Chondrocyte (in vitro differentiated cells): ENCODE data around the gene SLC27A4. TPM values are rescaled to one million over a fixed set of nuclear protein-coding genes. Genes with fewer than 3 reads are reported as not detected.
A peak's percentile ranks its signal among the peaks of the same experiment; 100 is the strongest.

Source experiments
- DNase-seq: peaks from one replicate; pipeline ENCODE4 v3.0.0; 2021; ENCODE audit warnings: mixed read lengths, low spot score
- H3K27ac Mint-ChIP-seq: one replicate; pipeline ENCODE4 v1.8.0; 2021; ENCODE audit warnings: mild to moderate bottlenecking, moderate library complexity, mixed read lengths; ENCODE audit not compliant: unreplicated experiment
- H3K27me3 Mint-ChIP-seq: 2 replicates; pipeline ENCODE4 v1.8.0; 2021; ENCODE audit warnings: low read depth, mixed read lengths
- H3K36me3 Mint-ChIP-seq: 2 replicates; pipeline ENCODE4 v1.8.0; 2021; ENCODE audit warnings: low read depth, mixed read lengths
- H3K4me1 Mint-ChIP-seq: 2 replicates; pipeline ENCODE4 v1.8.0; 2021; ENCODE audit warnings: low read depth, mild to moderate bottlenecking, mixed read lengths
- H3K4me3 Mint-ChIP-seq: one replicate; pipeline ENCODE4 v1.8.0; 2021; ENCODE audit warnings: mild to moderate bottlenecking, moderate library complexity, mixed read lengths; ENCODE audit not compliant: unreplicated experiment
- H3K9me3 Mint-ChIP-seq: 2 replicates; pipeline ENCODE4 v1.8.0; 2021; ENCODE audit warnings: low read depth, mixed read lengths
- total RNA-seq: library from RNA; stranded (reverse); gene quantifications from 3 replicates; pipeline ENCODE4 v1.2.1, GENCODE V29; 2021
- TF ChIP-seq, protein P1 (sequence below): fragments of 200-600 bp; sonication (generic); IDR thresholded peaks from 2 replicates; pipeline ENCODE4 v1.5.0; 2021; ENCODE audit warnings: antibody characterized with exemption, mild to moderate bottlenecking, moderate library complexity

The SLC27A4 gene
- total RNA-seq, 1 donor from 2014 or later = 42.1 TPM

DNA sequence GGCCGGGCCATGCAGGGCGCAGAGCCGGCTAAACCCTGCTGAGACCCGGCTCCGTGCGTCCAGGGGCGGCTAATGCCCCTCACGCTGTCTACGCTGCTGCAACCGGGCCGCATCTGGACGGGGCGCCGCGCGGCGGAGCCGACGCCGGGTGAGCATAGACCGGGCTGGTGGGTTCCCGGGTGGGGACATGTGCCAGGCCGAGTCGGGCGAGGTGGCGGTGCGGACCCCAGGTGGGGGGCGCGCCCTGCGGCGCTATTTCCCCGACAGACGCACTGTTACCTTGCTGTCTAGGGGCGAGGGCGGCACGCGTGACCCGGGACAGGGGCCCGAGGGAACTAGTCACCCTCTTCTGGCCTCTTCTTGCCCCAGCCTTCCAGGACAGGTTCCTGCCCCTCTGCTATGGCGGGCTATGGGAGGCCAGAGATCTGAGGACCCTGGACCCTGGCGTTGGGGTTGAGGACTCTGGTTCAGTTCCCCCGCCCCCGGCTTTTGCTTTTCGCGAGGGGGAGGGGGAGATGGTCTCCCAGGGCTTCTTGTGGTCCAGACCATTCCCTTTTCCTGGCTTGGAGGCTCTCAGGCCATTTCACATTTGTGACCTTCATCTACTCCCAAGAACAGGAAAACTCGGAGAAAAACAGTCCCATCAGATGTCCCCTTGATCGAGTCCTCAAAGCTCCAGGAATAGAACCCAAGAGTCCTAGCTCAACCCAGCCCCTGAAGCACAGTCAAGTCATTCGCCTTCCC, 536 bp downstream of the SLC27A4 start:
- Mint-ChIP-seq H3K9me3 (no peaks in the 10 kb centered on the region), H3K4me3 (peak overlapping the region; percentile 85), H3K27ac (peak overlapping the region; percentile 87), H3K36me3 (peaks cover 12% of the 10 kb centered on the region), H3K27me3 (no peaks in the 10 kb centered on the region), H3K4me1 (peaks cover 10% of the 10 kb centered on the region)
- TF ChIP-seq, protein P1, sequence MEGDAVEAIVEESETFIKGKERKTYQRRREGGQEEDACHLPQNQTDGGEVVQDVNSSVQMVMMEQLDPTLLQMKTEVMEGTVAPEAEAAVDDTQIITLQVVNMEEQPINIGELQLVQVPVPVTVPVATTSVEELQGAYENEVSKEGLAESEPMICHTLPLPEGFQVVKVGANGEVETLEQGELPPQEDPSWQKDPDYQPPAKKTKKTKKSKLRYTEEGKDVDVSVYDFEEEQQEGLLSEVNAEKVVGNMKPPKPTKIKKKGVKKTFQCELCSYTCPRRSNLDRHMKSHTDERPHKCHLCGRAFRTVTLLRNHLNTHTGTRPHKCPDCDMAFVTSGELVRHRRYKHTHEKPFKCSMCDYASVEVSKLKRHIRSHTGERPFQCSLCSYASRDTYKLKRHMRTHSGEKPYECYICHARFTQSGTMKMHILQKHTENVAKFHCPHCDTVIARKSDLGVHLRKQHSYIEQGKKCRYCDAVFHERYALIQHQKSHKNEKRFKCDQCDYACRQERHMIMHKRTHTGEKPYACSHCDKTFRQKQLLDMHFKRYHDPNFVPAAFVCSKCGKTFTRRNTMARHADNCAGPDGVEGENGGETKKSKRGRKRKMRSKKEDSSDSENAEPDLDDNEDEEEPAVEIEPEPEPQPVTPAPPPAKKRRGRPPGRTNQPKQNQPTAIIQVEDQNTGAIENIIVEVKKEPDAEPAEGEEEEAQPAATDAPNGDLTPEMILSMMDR = no peak
- DNase-seq = no peak

DNA sequence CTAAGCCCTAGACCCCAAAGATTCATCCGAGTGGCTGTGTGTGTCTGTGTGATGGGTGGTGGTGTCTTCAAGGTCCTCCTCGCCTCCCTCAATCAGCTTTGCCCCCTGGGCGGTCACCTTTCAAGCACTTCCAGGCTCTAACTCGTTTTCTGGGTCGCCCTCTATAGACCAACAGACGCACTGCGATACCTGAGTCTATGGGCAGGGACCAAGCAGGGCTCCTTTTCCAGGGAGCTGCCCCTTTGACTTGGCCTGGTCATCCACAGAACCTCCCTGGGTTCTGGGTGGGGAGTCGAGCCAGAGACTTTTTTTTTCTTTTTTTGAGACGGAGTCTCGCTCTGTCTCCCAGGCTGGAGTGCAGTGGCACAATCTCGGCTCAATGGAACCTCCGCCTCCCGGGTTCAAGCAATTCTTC, 1.1 kb downstream of the SLC27A4 start:
- Mint-ChIP-seq H3K4me3 (peak overlapping the region; percentile 85), H3K27ac (peak overlapping the region; percentile 87), H3K4me1 (peaks cover 10% of the 10 kb centered on the region), H3K9me3 (no peaks in the 10 kb centered on the region), H3K36me3 (peaks cover 12% of the 10 kb centered on the region), H3K27me3 (no peaks in the 10 kb centered on the region)
- TF ChIP-seq, protein P1 = peak; percentile 80
- DNase-seq = no peak

DNA sequence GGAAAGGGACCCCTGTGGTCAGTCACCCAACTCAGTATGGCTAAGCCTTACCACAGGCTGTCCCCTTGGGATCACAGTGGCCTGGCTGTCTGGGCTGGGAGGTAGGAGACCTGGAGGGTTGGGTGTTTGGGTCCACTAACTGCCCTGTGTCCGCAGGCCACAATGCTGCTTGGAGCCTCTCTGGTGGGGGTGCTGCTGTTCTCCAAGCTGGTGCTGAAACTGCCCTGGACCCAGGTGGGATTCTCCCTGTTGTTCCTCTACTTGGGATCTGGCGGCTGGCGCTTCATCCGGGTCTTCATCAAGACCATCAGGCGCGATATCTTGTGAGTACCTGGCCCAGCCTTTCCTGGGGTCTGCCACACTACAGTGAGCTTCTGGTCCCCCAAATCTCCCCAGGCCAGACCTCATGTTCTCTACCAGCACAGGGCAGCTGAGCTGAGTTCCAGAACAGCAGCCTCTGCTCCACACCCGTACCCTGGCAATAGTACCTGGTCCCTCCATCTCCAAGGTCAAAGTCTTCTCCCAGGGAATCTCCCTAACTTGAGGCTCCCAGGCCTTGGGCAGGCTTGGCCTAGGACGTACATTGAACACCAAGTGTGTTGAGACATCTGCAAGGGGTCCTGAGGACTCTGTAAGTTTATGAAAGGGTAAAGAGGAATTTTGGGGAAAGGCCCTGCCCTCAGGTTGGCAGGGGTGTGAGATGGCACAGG, 2.8 kb downstream of the SLC27A4 start:
- H3K36me3 Mint-ChIP-seq = peaks cover 15% of the 10 kb centered on the region
- H3K27me3 Mint-ChIP-seq = no peaks in the 10 kb centered on the region
- H3K9me3 Mint-ChIP-seq = no peaks in the 10 kb centered on the region
- no peak overlapping the region for H3K4me3 Mint-ChIP-seq
- H3K27ac Mint-ChIP-seq = no peak overlapping the region
- TF ChIP-seq, protein P1 = no peak
- no peak for DNase-seq
- peaks cover 10% of the 10 kb centered on the region for H3K4me1 Mint-ChIP-seq

DNA sequence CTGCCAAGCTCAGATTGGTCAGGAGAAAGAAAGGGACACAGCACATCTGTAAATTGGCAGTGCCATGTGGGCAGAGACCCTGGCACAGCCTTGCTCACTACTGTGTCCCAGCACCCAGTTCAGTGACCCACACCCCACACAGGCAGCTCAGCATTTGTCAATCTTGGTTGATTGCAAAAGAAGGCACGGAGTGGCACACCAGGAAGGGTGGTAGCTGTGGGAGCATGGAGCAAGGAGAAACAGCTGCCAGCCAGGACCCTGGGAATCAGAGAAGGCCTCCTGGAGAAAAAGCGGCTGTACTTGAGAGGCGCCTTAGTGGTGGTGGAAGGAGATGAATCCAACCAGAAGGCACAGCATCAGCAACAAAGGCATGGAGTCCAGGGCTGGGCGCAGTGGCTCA, 3.5 kb downstream of the SLC27A4 start:
- Mint-ChIP-seq H3K27me3 (no peaks in the 10 kb centered on the region), H3K9me3 (no peaks in the 10 kb centered on the region), H3K27ac (no peak overlapping the region), H3K36me3 (peaks cover 17% of the 10 kb centered on the region), H3K4me3 (no peak overlapping the region), H3K4me1 (peaks cover 10% of the 10 kb centered on the region)
- DNase-seq = no peak
- TF ChIP-seq, protein P1 = no peak

DNA sequence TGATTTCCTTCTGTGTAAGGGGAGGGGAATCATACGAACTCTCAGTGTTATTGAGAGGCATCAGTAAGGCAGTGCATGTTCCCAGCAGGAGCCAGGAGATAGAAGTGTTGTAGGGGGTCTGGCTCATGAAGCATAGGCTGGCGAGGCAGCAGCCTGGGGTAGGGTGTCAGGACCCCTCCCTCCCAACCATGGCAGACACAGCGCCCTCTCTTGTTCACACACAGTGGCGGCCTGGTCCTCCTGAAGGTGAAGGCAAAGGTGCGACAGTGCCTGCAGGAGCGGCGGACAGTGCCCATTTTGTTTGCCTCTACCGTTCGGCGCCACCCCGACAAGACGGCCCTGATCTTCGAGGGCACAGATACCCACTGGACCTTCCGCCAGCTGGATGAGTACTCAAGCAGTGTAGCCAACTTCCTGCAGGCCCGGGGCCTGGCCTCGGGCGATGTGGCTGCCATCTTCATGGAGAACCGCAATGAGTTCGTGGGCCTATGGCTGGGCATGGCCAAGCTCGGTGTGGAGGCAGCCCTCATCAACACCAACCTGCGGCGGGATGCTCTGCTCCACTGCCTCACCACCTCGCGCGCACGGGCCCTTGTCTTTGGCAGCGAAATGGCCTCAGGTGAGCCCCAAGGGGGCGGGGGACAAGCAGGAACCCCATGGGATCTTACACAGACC, 4.7 kb downstream of the SLC27A4 start:
- no peaks in the 10 kb centered on the region for H3K9me3 Mint-ChIP-seq
- H3K36me3 Mint-ChIP-seq = peaks cover 22% of the 10 kb centered on the region
- DNase-seq = no peak
- TF ChIP-seq, protein P1 = no peak
- H3K27me3 Mint-ChIP-seq = no peaks in the 10 kb centered on the region
- peaks cover 6% of the 10 kb centered on the region for H3K4me1 Mint-ChIP-seq
- H3K27ac Mint-ChIP-seq = no peak overlapping the region
- no peak overlapping the region for H3K4me3 Mint-ChIP-seq
